HepG2 (cell line): Measurements from ENCODE around the gene RBM47. TPM values are rescaled to one million over a fixed set of nuclear protein-coding genes. Genes with fewer than 3 reads are reported as not detected.

ENCODE experiments used
- AGO1 ChIP-seq: fragments of 200-400 bp; formaldehyde crosslinking; IDR thresholded peaks from 2 replicates; pipeline ENCODE4 v1.6.1; 2017; ENCODE audit warnings: mild to moderate bottlenecking, low read depth, low read length, moderate library complexity; ENCODE audit not compliant: poor library complexity, severe bottlenecking
- FOXO4 ChIP-seq: sonication (generic); formaldehyde crosslinking; conservative IDR thresholded peaks from 2 replicates; pipeline ENCODE4 v1.8.1; 2023; ENCODE audit warnings: missing genetic modification reagents
- MLLT10 ChIP-seq: sonication (generic); formaldehyde crosslinking; IDR thresholded peaks from 2 replicates; pipeline ENCODE4 v1.4.0; 2020; ENCODE audit warnings: missing genetic modification reagents
- NRL ChIP-seq: sonication (generic); formaldehyde crosslinking; IDR thresholded peaks from 2 replicates; pipeline ENCODE4 v1.5.0; 2020; ENCODE audit warnings: missing genetic modification reagents, mild to moderate bottlenecking, moderate library complexity, borderline replicate concordance
- SP140L ChIP-seq: sonication (generic); formaldehyde crosslinking; IDR thresholded peaks from 2 replicates; pipeline ENCODE4 v1.4.0; 2020; ENCODE audit warnings: missing genetic modification reagents, borderline replicate concordance
- TGIF2 ChIP-seq: IDR thresholded peaks from 2 replicates; pipeline ENCODE4 v1.6.1; 2016; ENCODE audit warnings: control low read depth, missing compliant biosample characterization
- ZFAT ChIP-seq: sonication (generic); formaldehyde crosslinking; conservative IDR thresholded peaks from 2 replicates; pipeline ENCODE4 v1.8.1; 2023; ENCODE audit warnings: missing genetic modification reagents, inconsistent platforms
- ZNF256 ChIP-seq: sonication (generic); formaldehyde crosslinking; conservative IDR thresholded peaks from 2 replicates; pipeline ENCODE4 v1.4.0; 2020; ENCODE audit warnings: missing genetic modification reagents
- ZNF510 ChIP-seq: sonication (generic); formaldehyde crosslinking; IDR thresholded peaks from 2 replicates; pipeline ENCODE4 v1.4.0; 2020; ENCODE audit warnings: low read depth, mild to moderate bottlenecking, missing genetic modification reagents
- ZNF576 ChIP-seq: sonication (generic); formaldehyde crosslinking; IDR thresholded peaks from 2 replicates; pipeline ENCODE4 v1.4.0; 2020; ENCODE audit warnings: mild to moderate bottlenecking, missing genetic modification reagents
- ZNF577 ChIP-seq: sonication (generic); formaldehyde crosslinking; IDR thresholded peaks from 2 replicates; pipeline ENCODE4 v1.4.0; 2020; ENCODE audit warnings: mild to moderate bottlenecking, low read depth, missing genetic modification reagents, borderline replicate concordance
- ZNF616 ChIP-seq: sonication (generic); formaldehyde crosslinking; IDR thresholded peaks from 2 replicates; pipeline ENCODE4 v1.5.0; 2020; ENCODE audit warnings: low read depth, mild to moderate bottlenecking, missing genetic modification reagents
- ZNF784 ChIP-seq: sonication (generic); formaldehyde crosslinking; IDR thresholded peaks from 2 replicates; pipeline ENCODE4 v1.5.1; 2020; ENCODE audit warnings: missing genetic modification reagents, mild to moderate bottlenecking, borderline replicate concordance
- ZSCAN22 ChIP-seq: sonication (generic); formaldehyde crosslinking; IDR thresholded peaks from 2 replicates; pipeline ENCODE4 v1.4.0; 2020; ENCODE audit warnings: mild to moderate bottlenecking, missing genetic modification reagents
- polyA plus RNA-seq, 8 experiments: library from polyadenylated mRNA; depleted of rRNA in 3 of 8; stranded (reverse) in 7 of 8; unstranded in 1 of 8; fragments of >200 nt; fragmentation: Illumina TruSeq in 4 of 8; extraction: Trizol in 4 of 8; gene quantifications; 2 replicates each; pipeline versions ENCODE4 v1.2.1 to v1.2.3, GENCODE V29; 2011 to 2016; ENCODE audit warnings: low read depth in 4 of 8, missing spikeins in 1 of 8, mixed read lengths in 1 of 8; ENCODE audit not compliant: insufficient read depth in 1 of 8
- total RNA-seq, 5 experiments: library from RNA; depleted of rRNA; stranded (reverse); fragments of >200 nt; fragmentation: Illumina TruSeq; extraction: Trizol; gene quantifications; 2 replicates each; pipeline ENCODE4 v1.2.3, GENCODE V29; 2016; ENCODE audit warnings: low read depth in 1 of 5
- TF ChIP-seq, protein P1 (sequence below): sonication (generic); formaldehyde crosslinking; IDR thresholded peaks from 2 replicates; pipeline ENCODE4 v1.8.0; 2022; ENCODE audit warnings: mild to moderate bottlenecking, missing genetic modification reagents; ENCODE audit not compliant: insufficient replicate concordance
- TF ChIP-seq, protein P2 (sequence below): sonication (generic); formaldehyde crosslinking; IDR thresholded peaks from 2 replicates; pipeline ENCODE4 v1.5.0; 2020; ENCODE audit warnings: missing genetic modification reagents
- TF ChIP-seq, protein P3 (sequence below): sonication (generic); formaldehyde crosslinking; IDR thresholded peaks from 2 replicates; pipeline ENCODE4 v1.4.0; 2020; ENCODE audit warnings: missing genetic modification reagents

The RBM47 gene
- total and polyA plus RNA-seq, 2 of the 13 experiments (the other 11 are each of a cell fraction or from before 2014, with no cell fraction given): 1.2 to 2.5 TPM

DNA sequence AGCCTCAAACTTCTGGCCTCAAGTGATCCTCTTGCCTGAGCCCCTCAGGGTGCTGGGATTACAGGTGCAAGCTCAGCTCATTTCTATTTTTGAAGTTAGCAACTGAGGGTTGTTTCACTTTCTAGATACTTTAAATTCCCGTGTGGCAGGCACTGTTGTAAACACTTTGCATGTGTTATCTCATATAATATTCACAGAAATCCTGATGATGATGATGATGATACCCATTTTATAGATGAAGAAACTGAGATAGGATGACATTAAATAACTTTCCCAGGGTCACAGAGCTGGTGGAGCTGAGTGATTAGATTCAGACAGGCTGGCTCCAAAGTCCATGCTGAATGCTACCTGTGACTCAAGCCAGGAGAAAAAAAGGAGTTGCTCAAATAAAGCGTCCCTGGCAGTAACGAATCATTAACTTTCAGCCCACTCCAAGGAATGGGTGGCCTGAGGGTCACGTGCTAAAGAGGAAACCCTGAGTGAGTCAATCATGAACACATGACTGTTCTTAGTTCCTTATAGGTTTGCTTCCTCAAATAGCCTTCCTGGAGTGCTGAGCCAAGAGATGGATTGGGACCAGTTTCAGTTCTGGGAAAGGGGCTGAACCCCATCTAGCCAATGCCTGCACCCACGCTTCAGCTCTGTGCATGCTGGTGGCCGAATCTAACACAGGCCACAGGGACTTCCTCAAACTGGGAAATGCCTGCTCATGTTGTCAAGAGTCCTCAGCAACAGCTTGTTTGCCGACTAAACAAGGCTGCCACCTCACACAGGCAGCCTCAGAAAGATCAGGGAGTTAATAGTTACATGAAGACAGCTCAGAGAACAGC lies 52.8 kb downstream of the RBM47 start (continued):
- no peak for TF ChIP-seq NRL
- TF ChIP-seq ZNF577: no peak
- TF ChIP-seq, protein P1, sequence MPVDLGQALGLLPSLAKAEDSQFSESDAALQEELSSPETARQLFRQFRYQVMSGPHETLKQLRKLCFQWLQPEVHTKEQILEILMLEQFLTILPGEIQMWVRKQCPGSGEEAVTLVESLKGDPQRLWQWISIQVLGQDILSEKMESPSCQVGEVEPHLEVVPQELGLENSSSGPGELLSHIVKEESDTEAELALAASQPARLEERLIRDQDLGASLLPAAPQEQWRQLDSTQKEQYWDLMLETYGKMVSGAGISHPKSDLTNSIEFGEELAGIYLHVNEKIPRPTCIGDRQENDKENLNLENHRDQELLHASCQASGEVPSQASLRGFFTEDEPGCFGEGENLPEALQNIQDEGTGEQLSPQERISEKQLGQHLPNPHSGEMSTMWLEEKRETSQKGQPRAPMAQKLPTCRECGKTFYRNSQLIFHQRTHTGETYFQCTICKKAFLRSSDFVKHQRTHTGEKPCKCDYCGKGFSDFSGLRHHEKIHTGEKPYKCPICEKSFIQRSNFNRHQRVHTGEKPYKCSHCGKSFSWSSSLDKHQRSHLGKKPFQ (CRISPR knock-in tag): no peak
- no peak for TF ChIP-seq ZNF576 (CRISPR knock-in tag)
- no peak for TF ChIP-seq FOXO4 (CRISPR knock-in tag)
- TF ChIP-seq ZNF256 (CRISPR knock-in tag): no peak
- TF ChIP-seq TGIF2 (CRISPR knock-in tag): no peak
- TF ChIP-seq ZSCAN22 (CRISPR knock-in tag): no peak
- TF ChIP-seq MLLT10: no peak
- TF ChIP-seq ZNF616 (CRISPR knock-in tag): no peak
- TF ChIP-seq, protein P2, sequence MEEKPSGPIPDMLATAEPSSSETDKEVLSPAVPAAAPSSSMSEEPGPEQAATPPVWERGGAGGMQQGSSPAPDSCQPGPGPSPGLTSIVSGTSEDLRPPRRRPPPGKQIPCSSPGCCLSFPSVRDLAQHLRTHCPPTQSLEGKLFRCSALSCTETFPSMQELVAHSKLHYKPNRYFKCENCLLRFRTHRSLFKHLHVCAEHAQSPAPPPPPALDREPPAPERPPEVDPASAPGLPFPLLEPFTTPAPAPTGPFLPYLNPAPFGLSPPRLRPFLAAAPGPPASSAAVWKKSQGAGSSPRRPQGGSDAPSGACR: no peak
- no peak for TF ChIP-seq AGO1
- no peak for TF ChIP-seq ZFAT (CRISPR knock-in tag)
- TF ChIP-seq SP140L (CRISPR knock-in tag): no peak
- TF ChIP-seq ZNF784 (CRISPR knock-in tag): no peak
- TF ChIP-seq, protein P3, sequence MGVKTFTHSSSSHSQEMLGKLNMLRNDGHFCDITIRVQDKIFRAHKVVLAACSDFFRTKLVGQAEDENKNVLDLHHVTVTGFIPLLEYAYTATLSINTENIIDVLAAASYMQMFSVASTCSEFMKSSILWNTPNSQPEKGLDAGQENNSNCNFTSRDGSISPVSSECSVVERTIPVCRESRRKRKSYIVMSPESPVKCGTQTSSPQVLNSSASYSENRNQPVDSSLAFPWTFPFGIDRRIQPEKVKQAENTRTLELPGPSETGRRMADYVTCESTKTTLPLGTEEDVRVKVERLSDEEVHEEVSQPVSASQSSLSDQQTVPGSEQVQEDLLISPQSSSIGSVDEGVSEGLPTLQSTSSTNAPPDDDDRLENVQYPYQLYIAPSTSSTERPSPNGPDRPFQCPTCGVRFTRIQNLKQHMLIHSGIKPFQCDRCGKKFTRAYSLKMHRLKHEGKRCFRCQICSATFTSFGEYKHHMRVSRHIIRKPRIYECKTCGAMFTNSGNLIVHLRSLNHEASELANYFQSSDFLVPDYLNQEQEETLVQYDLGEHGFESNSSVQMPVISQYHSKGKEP: no peak
- no peak for TF ChIP-seq ZNF510 (CRISPR knock-in tag)
